PC-3 (cell line): ENCODE data around the gene RHOBTB1. TPM values are rescaled to one million over a fixed set of nuclear protein-coding genes. Genes with fewer than 3 reads are reported as not detected.

Experiments used
- ATAC-seq: fragments of 200-7000 bp; cut with Tn5 transposase; 2 replicates; pipeline ENCODE4 v1.9.1; 2020; ENCODE audit warnings: mild to moderate bottlenecking, moderate library complexity
- BruUV-seq: library from RNA; stranded (reverse); fragments of 400-500 nt; replicated peaks from 2 replicates; lab custom pipeline; 2021; lab: Mats Ljungman, UMichigan
- CTCF ChIA-PET: fragments of 300-600 bp; sonication (Branson Sonifier 250); formaldehyde crosslinking; loops from one replicate; lab custom pipeline; 2022; ENCODE audit warnings: antibody characterized with exemption; lab: Charles Lee
- POLR2A ChIA-PET: fragments of 300-600 bp; sonication (Branson Sonifier 250); formaldehyde crosslinking; loops from one replicate; lab custom pipeline; 2022; ENCODE audit warnings: antibody characterized with exemption; ENCODE audit not compliant: unreplicated experiment; lab: Charles Lee
- DNase-seq: peaks from one replicate; pipeline ENCODE4 v3.0.0-alpha.2; 2015
- H2AFZ ChIP-seq: fragments of 300-600 bp; sonication (generic); 2 replicates; pipeline ENCODE4 v1.6.0; 2016; ENCODE audit warnings: antibody characterized with exemption, low read length
- H3F3A ChIP-seq: fragments of 300-600 bp; sonication (generic); one replicate; pipeline ENCODE4 v1.6.0; 2017; ENCODE audit warnings: antibody characterized with exemption, low read length, control low read depth, mild to moderate bottlenecking; ENCODE audit not compliant: unreplicated experiment
- H3K27ac ChIP-seq: fragments of 300-600 bp; sonication (generic); 2 replicates; pipeline ENCODE4 v1.5.1; 2016; ENCODE audit warnings: mild to moderate bottlenecking, low read length
- H3K27me3 ChIP-seq: fragments of 300-600 bp; sonication (generic); 2 replicates; pipeline ENCODE4 v1.6.1; 2016; ENCODE audit warnings: low read length, mixed read lengths
- H3K36me3 ChIP-seq: fragments of 300-600 bp; sonication (generic); 2 replicates; pipeline ENCODE4 v1.6.1; 2016; ENCODE audit warnings: low read depth, mixed run types, low read length, mixed read lengths
- H3K4me1 ChIP-seq: fragments of 300-600 bp; sonication (generic); 2 replicates; pipeline ENCODE4 v1.5.1; 2016; ENCODE audit warnings: low read length; ENCODE audit not compliant: insufficient read depth
- H3K4me2 ChIP-seq: fragments of 300-600 bp; sonication (generic); 2 replicates; pipeline ENCODE4 v1.6.0; 2016; ENCODE audit warnings: low read length
- H3K4me3 ChIP-seq: fragments of 300-600 bp; sonication (generic); 2 replicates; pipeline ENCODE4 v1.5.1; 2016; ENCODE audit warnings: mild to moderate bottlenecking, low read length, mixed read lengths
- H3K79me2 ChIP-seq: fragments of 300-600 bp; sonication (generic); 2 replicates; pipeline ENCODE4 v1.6.1; 2017; ENCODE audit warnings: low read length, mixed read lengths
- H3K9ac ChIP-seq: fragments of 300-600 bp; sonication (generic); 2 replicates; pipeline ENCODE4 v1.6.0; 2016; ENCODE audit warnings: mild to moderate bottlenecking, low read length
- H3K9me2 ChIP-seq: fragments of 300-600 bp; sonication (generic); replicated peaks from 2 replicates; pipeline ENCODE4 v1.6.1; 2016; ENCODE audit warnings: mixed run types, low read length, mixed read lengths
- H3K9me3 ChIP-seq: fragments of 300-600 bp; sonication (generic); 2 replicates; pipeline ENCODE4 v1.6.1; 2016; ENCODE audit warnings: low read length, mixed read lengths
- H4K20me1 ChIP-seq: fragments of 300-600 bp; sonication (generic); 2 replicates; pipeline ENCODE4 v1.6.1; 2016; ENCODE audit warnings: low read length, mixed read lengths
- EZH2 ChIP-seq: fragments of 300-600 bp; sonication (generic); IDR thresholded peaks from one replicate; pipeline ENCODE4 v1.6.1; 2017; ENCODE audit warnings: antibody characterized with exemption, mild to moderate bottlenecking, low read length; ENCODE audit not compliant: unreplicated experiment
- EZH2phosphoT487 ChIP-seq: fragments of 300-600 bp; sonication (generic); IDR thresholded peaks from 2 replicates; pipeline ENCODE4 v1.6.1; 2018; ENCODE audit warnings: mild to moderate bottlenecking, antibody characterized with exemption, low read length, borderline replicate concordance
- intact Hi-C: fragments of 100-400 bp; cut with micrococcal nuclease; formaldehyde crosslinking; loops from 2 replicates; pipeline ENCODE4 v1.9.0; 2023
- total RNA-seq: library from RNA; depleted of rRNA; stranded (reverse); fragments of >200 nt; gene quantifications from 2 replicates; pipeline ENCODE4 v1.2.3, GENCODE V29; 2014
- TF ChIP-seq, protein P1 (sequence below): fragments of 300-600 bp; sonication (generic); conservative IDR thresholded peaks from 2 replicates; pipeline ENCODE4 v1.5.1; 2017; ENCODE audit warnings: antibody characterized with exemption, low read depth, mild to moderate bottlenecking, low read length

RHOBTB1 gene
- total RNA-seq, 1 experiment from 2014 or later: 6.7 TPM

GRCh38 chr10:60883187-60883586 lies 60.8 kb downstream of the RHOBTB1 start:
- no peaks in the 10 kb centered on the region for H3K36me3 ChIP-seq
- H2AFZ ChIP-seq: no peak overlapping the region
- H3K9me3 ChIP-seq: no peaks in the 10 kb centered on the region
- POLR2A ChIA-PET: no interaction called here
- H3K27ac ChIP-seq: no peak overlapping the region
- no peak overlapping the region for H3K4me3 ChIP-seq
- H3K4me1 ChIP-seq: peaks cover 2% of the 10 kb centered on the region; the same call in 1 of the 2 replicates
- no peak overlapping the region for H3K9ac ChIP-seq
- BruUV-seq: no TSS peak
- H3K9me2 ChIP-seq: no peaks in the 10 kb centered on the region
- TF ChIP-seq, protein P1, sequence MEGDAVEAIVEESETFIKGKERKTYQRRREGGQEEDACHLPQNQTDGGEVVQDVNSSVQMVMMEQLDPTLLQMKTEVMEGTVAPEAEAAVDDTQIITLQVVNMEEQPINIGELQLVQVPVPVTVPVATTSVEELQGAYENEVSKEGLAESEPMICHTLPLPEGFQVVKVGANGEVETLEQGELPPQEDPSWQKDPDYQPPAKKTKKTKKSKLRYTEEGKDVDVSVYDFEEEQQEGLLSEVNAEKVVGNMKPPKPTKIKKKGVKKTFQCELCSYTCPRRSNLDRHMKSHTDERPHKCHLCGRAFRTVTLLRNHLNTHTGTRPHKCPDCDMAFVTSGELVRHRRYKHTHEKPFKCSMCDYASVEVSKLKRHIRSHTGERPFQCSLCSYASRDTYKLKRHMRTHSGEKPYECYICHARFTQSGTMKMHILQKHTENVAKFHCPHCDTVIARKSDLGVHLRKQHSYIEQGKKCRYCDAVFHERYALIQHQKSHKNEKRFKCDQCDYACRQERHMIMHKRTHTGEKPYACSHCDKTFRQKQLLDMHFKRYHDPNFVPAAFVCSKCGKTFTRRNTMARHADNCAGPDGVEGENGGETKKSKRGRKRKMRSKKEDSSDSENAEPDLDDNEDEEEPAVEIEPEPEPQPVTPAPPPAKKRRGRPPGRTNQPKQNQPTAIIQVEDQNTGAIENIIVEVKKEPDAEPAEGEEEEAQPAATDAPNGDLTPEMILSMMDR: peak; percentile 98
- TF ChIP-seq EZH2: no peak
- CTCF ChIA-PET: interaction anchor here (1.4 kb wide), 2 partner anchors 60 to 81 kb away, joined by 4 to 6 read pairs; no protein-coding TSS in a partner anchor
- H3F3A ChIP-seq: no peaks in the 10 kb centered on the region
- peak; percentile 82 for DNase-seq
- no peak overlapping the region for H3K4me2 ChIP-seq
- peak; percentile 84 for ATAC-seq
- no peaks in the 10 kb centered on the region for H4K20me1 ChIP-seq
- H3K27me3 ChIP-seq: no peaks in the 10 kb centered on the region
- intact Hi-C loops: loop anchor here (1.0 kb wide), 1 partner anchor 81 kb away; no protein-coding TSS in a partner anchor
- H3K79me2 ChIP-seq: no peaks in the 10 kb centered on the region

GRCh38 chr10:60878224-60878623 lies 65.8 kb downstream of the RHOBTB1 start:
- TF ChIP-seq EZH2phosphoT487: no peak
- TF ChIP-seq EZH2: no peak
- TF ChIP-seq, protein P1: no peak
- intact Hi-C loops: no loop called here
- ChIA-PET CTCF (no interaction called here), POLR2A (no interaction called here)
- no peak overlapping the region for H2AFZ ChIP-seq
- no peaks in the 10 kb centered on the region for H3K27me3 ChIP-seq
- peaks cover 3% of the 10 kb centered on the region; the same call in 1 of the 2 replicates for H4K20me1 ChIP-seq
- peaks cover 18% of the 10 kb centered on the region for H3K4me1 ChIP-seq
- H3K9me2 ChIP-seq: no peaks in the 10 kb centered on the region
- no TSS peak for BruUV-seq
- peak; percentile 51 for DNase-seq
- H3K9me3 ChIP-seq: no peaks in the 10 kb centered on the region
- no peak overlapping the region for H3K27ac ChIP-seq
- no peaks in the 10 kb centered on the region for H3K36me3 ChIP-seq
- H3K79me2 ChIP-seq: no peaks in the 10 kb centered on the region
- H3K9ac ChIP-seq: no peak overlapping the region
- H3F3A ChIP-seq: no peaks in the 10 kb centered on the region
- no peak overlapping the region for H3K4me3 ChIP-seq
- H3K4me2 ChIP-seq: no peak overlapping the region; the same call in none of the 2 replicates
- ATAC-seq: no peak

- no peaks in the 10 kb centered on the region for H3K9me3 ChIP-seq
- ChIA-PET POLR2A (no interaction called here), CTCF (no interaction called here)
- H3K36me3 ChIP-seq: no peaks in the 10 kb centered on the region
- BruUV-seq: no TSS peak
- TF ChIP-seq EZH2phosphoT487 (no peak), EZH2 (no peak)
- TF ChIP-seq, protein P1: no peak
- peak overlapping the region; percentile 21 for H3K4me2 ChIP-seq
- no peaks in the 10 kb centered on the region for H3K79me2 ChIP-seq
- H4K20me1 ChIP-seq: peaks cover 3% of the 10 kb centered on the region; the same call in 1 of the 2 replicates
- no peak overlapping the region for H3K4me3 ChIP-seq
- no peaks in the 10 kb centered on the region for H3F3A ChIP-seq
- no peaks in the 10 kb centered on the region for H3K27me3 ChIP-seq
- intact Hi-C loops: no loop called here
- H3K9ac ChIP-seq: no peak overlapping the region
- H3K9me2 ChIP-seq: no peaks in the 10 kb centered on the region
- DNase-seq (peak; percentile 77), ATAC-seq (peak; percentile 73)
- H3K4me1 ChIP-seq: peaks cover 18% of the 10 kb centered on the region
- H2AFZ ChIP-seq: no peak overlapping the region
- H3K27ac ChIP-seq: no peak overlapping the region
Measured at GRCh38 chr10:60877777-60878120, 66.2 kb downstream of the RHOBTB1 start.
